ENCODE data around the gene ABCC2. TPM values are rescaled to one million over a fixed set of nuclear protein-coding genes. Genes with fewer than 3 reads are reported as not detected.
"Not testable (repeated sequence)": the region's sequence is repeated elsewhere in the genome, so short reads cannot be mapped to it uniquely, and the experiment has no call there.

ABCC2 gene
- total RNA-seq, 2 experiments from 2014 or later = 0.62 to 1.6 TPM

DNA sequence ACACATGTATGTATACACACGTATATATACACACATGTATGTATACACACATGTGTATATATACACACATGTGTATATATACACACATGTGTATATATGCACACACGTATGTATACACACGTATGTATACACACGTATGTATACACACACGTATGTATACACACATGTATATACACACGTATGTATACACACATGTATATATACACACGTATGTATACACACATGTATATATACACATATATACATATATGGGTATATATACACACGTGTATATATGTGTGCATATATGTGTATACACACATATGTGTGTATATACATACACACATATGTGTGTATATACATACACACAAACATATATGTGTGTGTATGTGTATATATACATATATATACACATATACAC, 31.7 kb downstream of the ABCC2 start:
- no peaks in the 10 kb centered on the region for H3K4me1 Mint-ChIP-seq
- no peaks in the 10 kb centered on the region for H3K27me3 Mint-ChIP-seq
- ATAC-seq = no peak
- no peak for DNase-seq
- H3K4me3 Mint-ChIP-seq = no peak overlapping the region
- intact Hi-C loops (cut with DNase I, micrococcal nuclease) = no loop called here
- H3K9me3 Mint-ChIP-seq (ENCODE audit: low read depth) = peaks cover 1% of the 10 kb centered on the region
- H3K36me3 Mint-ChIP-seq (ENCODE audit: low read depth) = no peaks in the 10 kb centered on the region
- CTCF ChIA-PET = no interaction called here
- POLR2A ChIA-PET = no interaction called here
- H3K27ac Mint-ChIP-seq = no peak overlapping the region

DNA sequence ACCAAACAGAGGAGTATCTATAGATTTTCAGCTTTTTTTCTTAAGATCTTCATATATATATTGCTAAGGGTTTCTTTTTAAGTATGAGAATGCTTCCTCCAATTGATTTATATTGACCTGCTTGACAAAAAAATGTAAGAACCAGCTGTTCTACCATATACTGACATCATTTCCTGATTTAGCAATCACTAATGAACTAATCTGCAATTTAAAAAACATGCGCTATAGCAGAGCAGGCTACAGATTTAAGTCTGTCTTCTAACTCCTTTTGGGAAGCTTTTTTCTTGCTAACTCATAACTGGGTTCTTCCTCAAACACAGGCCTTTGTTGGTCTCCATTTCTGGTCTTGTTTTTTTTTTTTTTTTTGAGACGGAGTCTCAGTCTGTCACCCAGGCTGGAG, 33.2 kb downstream of the ABCC2 start:
- DNase-seq (no peak), ATAC-seq (no peak)
- no peaks in the 10 kb centered on the region for H3K4me1 Mint-ChIP-seq
- ChIA-PET CTCF (no interaction called here), POLR2A (no interaction called here)
- no peak overlapping the region for H3K4me3 Mint-ChIP-seq
- intact Hi-C loops (cut with DNase I, micrococcal nuclease) = no loop called here
- H3K27ac Mint-ChIP-seq = no peak overlapping the region
- no peaks in the 10 kb centered on the region for H3K36me3 Mint-ChIP-seq (ENCODE audit: low read depth)
- H3K9me3 Mint-ChIP-seq (ENCODE audit: low read depth) = peaks cover 1% of the 10 kb centered on the region
- H3K27me3 Mint-ChIP-seq = no peaks in the 10 kb centered on the region

DNA sequence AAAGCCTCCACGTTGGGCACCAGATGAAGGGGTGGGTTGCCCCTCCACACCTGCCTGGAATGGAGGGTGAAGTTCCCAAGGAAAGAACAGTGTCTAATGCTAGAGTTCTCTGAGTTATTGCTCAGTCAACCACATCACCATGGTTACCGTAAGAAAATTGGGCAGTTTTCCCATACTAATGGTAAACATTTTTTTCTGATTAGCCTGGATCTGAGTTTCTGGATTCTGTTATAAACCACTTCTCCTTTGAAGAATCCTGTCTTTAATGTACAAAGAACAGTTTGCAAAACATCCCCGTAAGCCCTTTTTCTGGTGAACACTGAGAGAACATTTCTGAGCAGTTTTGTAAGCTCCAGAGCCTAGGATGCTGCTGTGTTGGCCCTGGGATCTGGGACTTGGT, 45.5 kb downstream of the ABCC2 start:
- ATAC-seq (no peak), DNase-seq (no peak)
- intact Hi-C loops (cut with DNase I, micrococcal nuclease) = no loop called here
- Mint-ChIP-seq H3K4me1 (peaks cover 5% of the 10 kb centered on the region), H3K27me3 (no peaks in the 10 kb centered on the region), H3K9me3 (ENCODE audit: low read depth) (peaks cover 2% of the 10 kb centered on the region), H3K4me3 (no peak overlapping the region), H3K36me3 (ENCODE audit: low read depth) (peaks cover 6% of the 10 kb centered on the region), H3K27ac (no peak overlapping the region)
- POLR2A ChIA-PET = no interaction called here
- CTCF ChIA-PET = interaction anchor here (0.9 to 3.4 kb wide), 5 partner anchors 18 to 220 kb away, joined by 3 to 14 read pairs (median 3); no protein-coding TSS in a partner anchor

DNA sequence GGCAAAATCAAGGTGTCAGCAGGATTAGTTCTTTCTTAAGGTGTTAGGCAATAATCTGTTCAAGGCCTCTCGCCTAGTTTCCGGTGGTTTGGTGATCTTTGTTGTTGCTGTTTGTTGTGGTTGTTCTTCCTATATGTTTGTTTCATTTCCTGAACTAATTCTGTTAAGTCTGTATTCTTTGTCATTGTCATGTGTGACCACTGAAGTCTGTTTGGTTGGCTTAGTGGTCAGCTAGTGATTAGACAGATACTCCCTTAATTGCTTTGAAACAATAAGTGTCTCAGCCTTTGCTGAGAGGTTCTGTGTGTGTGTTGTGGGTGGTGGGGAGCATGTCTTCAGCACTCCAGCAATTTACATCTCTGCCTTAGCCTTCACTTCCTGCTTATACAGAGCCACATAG, 46.0 kb downstream of the ABCC2 start:
- H3K36me3 Mint-ChIP-seq (ENCODE audit: low read depth) = peaks cover 6% of the 10 kb centered on the region
- H3K27me3 Mint-ChIP-seq = no peaks in the 10 kb centered on the region
- no peak overlapping the region for H3K4me3 Mint-ChIP-seq
- no peak overlapping the region for H3K27ac Mint-ChIP-seq
- ChIA-PET POLR2A (no interaction called here), CTCF (interaction anchor here (0.9 to 3.4 kb wide), 5 partner anchors 17 to 221 kb away, joined by 3 to 14 read pairs (median 3); no protein-coding TSS in a partner anchor)
- no peak for ATAC-seq
- DNase-seq = no peak
- peaks cover 5% of the 10 kb centered on the region for H3K4me1 Mint-ChIP-seq
- H3K9me3 Mint-ChIP-seq (ENCODE audit: low read depth) = peaks cover 2% of the 10 kb centered on the region
- intact Hi-C loops (cut with DNase I, micrococcal nuclease) = no loop called here

DNA sequence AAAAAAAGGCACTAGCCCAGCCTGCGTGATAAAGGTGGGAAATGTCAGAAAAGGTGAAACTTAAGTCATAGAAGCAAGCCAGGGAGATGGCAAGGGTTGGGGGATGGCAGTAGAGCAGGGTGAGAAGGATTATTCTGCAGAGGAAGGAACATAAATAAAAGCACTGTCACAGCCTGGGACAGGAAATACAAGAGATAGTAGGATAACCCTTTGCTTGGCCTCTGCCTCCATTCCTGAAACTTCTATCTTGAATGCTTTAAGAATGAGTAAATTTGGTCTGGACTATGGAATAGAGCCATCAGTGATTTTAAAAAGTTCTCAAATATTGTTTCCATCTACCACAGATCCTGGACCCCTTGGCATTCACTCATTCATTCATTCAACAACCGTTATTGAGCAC, 50.0 kb downstream of the ABCC2 start:
- POLR2A ChIA-PET = no interaction called here
- intact Hi-C loops (cut with DNase I, micrococcal nuclease) = no loop called here

DNA sequence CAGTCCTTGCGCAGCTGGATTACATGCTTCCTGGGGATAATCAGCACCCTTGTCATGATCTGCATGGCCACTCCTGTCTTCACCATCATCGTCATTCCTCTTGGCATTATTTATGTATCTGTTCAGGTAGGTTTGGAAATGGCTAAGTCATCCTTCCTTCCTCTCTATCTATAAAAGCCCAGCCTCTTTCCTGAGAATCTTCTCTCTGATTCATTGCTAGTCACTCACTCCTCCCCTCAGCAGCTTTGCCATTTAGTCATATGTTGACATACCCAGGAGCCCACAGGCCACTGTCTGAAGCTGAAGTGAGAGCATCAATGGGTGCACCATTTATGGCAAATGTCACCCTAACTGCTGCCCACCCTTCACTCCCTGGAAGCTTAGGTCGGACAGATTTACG, 52.0 kb downstream of the ABCC2 start:
- no peaks in the 10 kb centered on the region for H3K9me3 Mint-ChIP-seq (ENCODE audit: low read depth)
- H3K36me3 Mint-ChIP-seq (ENCODE audit: low read depth) = no peaks in the 10 kb centered on the region
- H3K27me3 Mint-ChIP-seq = no peaks in the 10 kb centered on the region
- ATAC-seq = peak; percentile 97
- peak; percentile 44 for DNase-seq
- no peak overlapping the region for H3K4me3 Mint-ChIP-seq
- intact Hi-C loops (cut with DNase I, micrococcal nuclease) = no loop called here
- ChIA-PET POLR2A (no interaction called here), CTCF (interaction anchor here (0.7 to 1.4 kb wide), 3 partner anchors 10 to 191 kb away, joined by 3 to 8 read pairs (median 5); no protein-coding TSS in a partner anchor)
- H3K27ac Mint-ChIP-seq = no peak overlapping the region
- peaks cover 4% of the 10 kb centered on the region for H3K4me1 Mint-ChIP-seq

More for the DNA sequence above, 50.0 kb downstream of the ABCC2 start:
- Mint-ChIP-seq H3K4me3 (no peak overlapping the region), H3K36me3 (ENCODE audit: low read depth) (peaks cover 6% of the 10 kb centered on the region), H3K27me3 (no peaks in the 10 kb centered on the region), H3K4me1 (peaks cover 9% of the 10 kb centered on the region), H3K9me3 (ENCODE audit: low read depth) (peaks cover 2% of the 10 kb centered on the region), H3K27ac (no peak overlapping the region)
- ATAC-seq (no peak), DNase-seq (no peak)
- CTCF ChIA-PET = no interaction called here

DNA sequence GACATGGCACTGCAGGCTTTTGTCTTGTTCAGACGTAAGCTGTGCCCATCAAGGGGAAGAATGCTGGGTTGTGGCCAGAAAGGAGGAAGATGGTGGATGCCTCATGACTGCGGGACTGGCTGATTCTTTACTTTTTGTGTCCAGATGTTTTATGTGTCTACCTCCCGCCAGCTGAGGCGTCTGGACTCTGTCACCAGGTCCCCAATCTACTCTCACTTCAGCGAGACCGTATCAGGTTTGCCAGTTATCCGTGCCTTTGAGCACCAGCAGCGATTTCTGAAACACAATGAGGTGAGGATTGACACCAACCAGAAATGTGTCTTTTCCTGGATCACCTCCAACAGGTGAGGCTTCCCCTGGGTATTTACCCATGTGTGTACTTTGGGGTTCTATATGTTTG, 53.5 kb downstream of the ABCC2 start:
- no peaks in the 10 kb centered on the region for H3K9me3 Mint-ChIP-seq (ENCODE audit: low read depth)
- ATAC-seq (no peak), DNase-seq (no peak)
- ChIA-PET POLR2A (no interaction called here), CTCF (interaction anchor here (1.4 kb wide), 1 partner anchor 9 kb away, joined by 5 read pairs; no protein-coding TSS in a partner anchor)
- no peak overlapping the region for H3K27ac Mint-ChIP-seq
- intact Hi-C loops (cut with DNase I, micrococcal nuclease) = no loop called here
- H3K4me1 Mint-ChIP-seq = peaks cover 4% of the 10 kb centered on the region
- no peak overlapping the region for H3K4me3 Mint-ChIP-seq
- no peaks in the 10 kb centered on the region for H3K36me3 Mint-ChIP-seq (ENCODE audit: low read depth)
- no peaks in the 10 kb centered on the region for H3K27me3 Mint-ChIP-seq

DNA sequence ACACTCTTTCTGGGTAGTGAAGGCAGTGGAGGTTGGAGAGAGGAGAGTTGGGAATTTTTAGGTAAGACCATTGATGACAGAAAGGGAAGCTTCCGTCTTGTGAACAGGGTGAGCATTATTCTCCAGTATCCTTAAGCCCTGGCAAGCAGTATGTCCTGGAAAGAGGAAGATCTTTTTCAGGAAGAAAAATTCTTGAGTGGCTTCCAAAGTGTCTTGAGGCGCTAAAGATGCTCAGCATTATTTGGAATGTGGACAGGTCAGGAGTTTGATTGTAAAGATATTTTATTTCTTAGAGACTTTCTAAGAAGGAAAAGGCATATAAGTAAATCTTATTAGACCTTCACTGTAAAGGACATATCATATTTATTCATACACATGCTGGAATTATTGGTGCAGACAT, 54.3 kb downstream of the ABCC2 start:
- POLR2A ChIA-PET = no interaction called here
- H3K4me1 Mint-ChIP-seq = peaks cover 4% of the 10 kb centered on the region

DNA sequence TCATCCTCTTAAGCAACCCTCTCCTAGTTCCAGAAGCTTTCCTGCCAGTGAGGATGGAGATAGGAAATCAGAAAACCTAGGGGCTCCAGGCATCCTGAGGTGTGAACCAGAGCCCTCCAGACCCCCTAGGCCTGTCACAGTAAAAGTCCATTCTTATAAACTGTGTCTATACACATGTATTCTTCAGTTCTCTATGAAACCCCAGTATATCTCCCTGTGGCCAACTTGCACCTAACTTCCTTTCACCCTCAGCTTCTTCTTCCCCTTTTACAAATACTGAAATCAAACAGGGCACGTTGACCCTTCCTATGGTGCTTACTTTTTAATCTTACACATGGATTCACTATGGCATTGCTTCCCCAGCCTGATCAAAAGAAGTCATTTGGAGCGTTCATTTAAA, 58.4 kb downstream of the ABCC2 start:
- H3K4me1 Mint-ChIP-seq; POLR2A ChIA-PET; H3K4me3 Mint-ChIP-seq; DNase-seq; H3K27me3 Mint-ChIP-seq; H3K27ac Mint-ChIP-seq; H3K36me3 Mint-ChIP-seq (ENCODE audit: low read depth); H3K9me3 Mint-ChIP-seq (ENCODE audit: low read depth); ATAC-seq: not testable (repeated sequence)
- CTCF ChIA-PET = interaction anchor here (0.7 kb wide), 1 partner anchor 10 kb away, joined by 3 read pairs; no protein-coding TSS in a partner anchor
- intact Hi-C loops (cut with DNase I, micrococcal nuclease) = loop anchor here in 1 of 2 experiments (10.0 kb wide), 1 partner anchor 594 kb away; no protein-coding TSS in a partner anchor

More for the DNA sequence above, 54.3 kb downstream of the ABCC2 start:
- intact Hi-C loops (cut with DNase I, micrococcal nuclease) = no loop called here
- ATAC-seq (no peak), DNase-seq (no peak)
- Mint-ChIP-seq H3K9me3 (ENCODE audit: low read depth) (no peaks in the 10 kb centered on the region), H3K36me3 (ENCODE audit: low read depth) (no peaks in the 10 kb centered on the region), H3K27ac (no peak overlapping the region), H3K4me3 (no peak overlapping the region), H3K27me3 (no peaks in the 10 kb centered on the region)
- CTCF ChIA-PET = interaction anchor here (1.4 kb wide), 1 partner anchor 9 kb away, joined by 5 read pairs; no protein-coding TSS in a partner anchor

DNA sequence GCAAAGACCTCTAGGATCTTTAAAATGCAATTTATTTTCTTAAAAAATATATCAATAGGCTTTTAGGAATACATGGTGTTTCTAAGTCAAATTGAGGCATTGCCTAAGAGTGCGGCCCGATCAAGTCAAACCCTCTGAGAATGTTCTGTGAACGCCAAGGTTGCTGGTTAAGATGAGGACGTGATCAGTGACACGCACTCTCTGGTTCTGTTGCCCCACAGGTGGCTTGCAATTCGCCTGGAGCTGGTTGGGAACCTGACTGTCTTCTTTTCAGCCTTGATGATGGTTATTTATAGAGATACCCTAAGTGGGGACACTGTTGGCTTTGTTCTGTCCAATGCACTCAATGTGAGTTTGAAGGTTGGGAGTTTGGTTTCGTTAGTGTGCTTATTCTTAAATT, 59.3 kb downstream of the ABCC2 start:
- no peak for ATAC-seq
- Mint-ChIP-seq H3K4me3 (no peak overlapping the region), H3K27me3 (no peaks in the 10 kb centered on the region), H3K27ac (no peak overlapping the region), H3K4me1 (peaks cover 3% of the 10 kb centered on the region), H3K36me3 (ENCODE audit: low read depth) (no peaks in the 10 kb centered on the region), H3K9me3 (ENCODE audit: low read depth) (no peaks in the 10 kb centered on the region)
- ChIA-PET CTCF (interaction anchor here (0.7 kb wide), 1 partner anchor 9 kb away, joined by 3 read pairs; no protein-coding TSS in a partner anchor), POLR2A (no interaction called here)
- intact Hi-C loops (cut with DNase I, micrococcal nuclease) = loop anchor here in 1 of 2 experiments (10.0 kb wide), 1 partner anchor 593 kb away; no protein-coding TSS in a partner anchor
- DNase-seq = no peak

DNA sequence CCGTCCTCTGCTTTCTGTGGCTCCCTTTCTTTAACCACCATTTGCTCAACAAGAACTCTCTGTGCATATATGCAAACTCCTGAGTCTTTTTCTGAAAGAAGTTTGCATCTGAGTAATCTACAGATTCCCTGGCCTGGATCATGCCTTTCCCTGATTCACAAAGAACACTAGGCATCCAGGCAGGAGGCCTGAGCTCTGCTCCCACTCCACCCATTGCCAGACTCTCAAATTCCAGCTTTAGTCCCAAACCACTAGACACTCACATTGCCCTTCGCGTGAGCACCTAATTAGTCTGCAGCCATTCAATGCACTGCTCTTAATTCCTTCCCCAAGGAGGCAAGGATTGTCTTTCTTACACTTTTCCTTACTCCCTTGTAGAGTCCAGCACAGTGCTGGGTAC, 60.9 kb downstream of the ABCC2 start:
- POLR2A ChIA-PET = no interaction called here
- H3K27ac Mint-ChIP-seq = no peak overlapping the region
- H3K4me1 Mint-ChIP-seq = peaks cover 3% of the 10 kb centered on the region

DNA sequence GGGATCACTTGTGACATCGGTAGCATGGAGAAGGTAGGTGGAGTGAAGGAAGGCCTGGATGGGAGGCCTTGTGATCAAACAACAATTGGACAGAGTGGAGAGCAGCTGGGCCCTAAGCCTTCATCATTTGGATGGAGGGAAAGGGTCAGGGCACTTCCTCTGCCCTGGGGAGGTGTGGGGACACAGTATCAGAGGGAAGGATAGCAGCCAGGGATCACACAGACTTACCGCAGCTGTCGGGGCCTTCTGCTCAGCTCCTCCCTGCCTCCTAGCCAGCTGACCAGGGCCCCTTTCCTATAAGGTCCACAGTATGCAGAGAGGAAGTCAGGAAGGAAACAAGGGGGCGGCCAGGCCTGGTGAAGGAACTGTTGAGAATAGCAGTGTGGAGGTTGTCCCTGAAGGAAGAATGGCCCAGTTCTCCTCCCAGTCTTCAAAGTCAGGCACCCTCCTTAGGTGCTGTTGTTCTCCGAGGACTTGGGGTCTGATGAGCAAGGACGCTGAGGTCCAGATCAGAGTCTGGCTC, 62.1 kb downstream of the ABCC2 start:
- no peak for ATAC-seq
- CTCF ChIA-PET = interaction anchor here (0.6 to 4.4 kb wide), 10 partner anchors 8 to 203 kb away, joined by 3 to 131 read pairs (median 6); no protein-coding TSS in a partner anchor
- H3K4me1 Mint-ChIP-seq = peaks cover 3% of the 10 kb centered on the region
- H3K4me3 Mint-ChIP-seq = no peak overlapping the region
- no peak for DNase-seq
- no peak overlapping the region for H3K27ac Mint-ChIP-seq
- POLR2A ChIA-PET = no interaction called here
- intact Hi-C loops (cut with DNase I, micrococcal nuclease) = loop anchor here in 1 of 2 experiments (10.0 kb wide), 1 partner anchor 590 kb away; no protein-coding TSS in a partner anchor
- no peaks in the 10 kb centered on the region for H3K36me3 Mint-ChIP-seq (ENCODE audit: low read depth)
- no peaks in the 10 kb centered on the region for H3K9me3 Mint-ChIP-seq (ENCODE audit: low read depth)
- H3K27me3 Mint-ChIP-seq = no peaks in the 10 kb centered on the region

More for the DNA sequence above, 60.9 kb downstream of the ABCC2 start:
- CTCF ChIA-PET = interaction anchor here (4.4 kb wide), 1 partner anchor 204 kb away, joined by 131 read pairs; no protein-coding TSS in a partner anchor
- Mint-ChIP-seq H3K4me3 (no peak overlapping the region), H3K36me3 (ENCODE audit: low read depth) (no peaks in the 10 kb centered on the region), H3K9me3 (ENCODE audit: low read depth) (no peaks in the 10 kb centered on the region), H3K27me3 (no peaks in the 10 kb centered on the region)
- DNase-seq (no peak), ATAC-seq (no peak)
- intact Hi-C loops (cut with DNase I, micrococcal nuclease) = loop anchor here in 1 of 2 experiments (10.0 kb wide), 1 partner anchor 591 kb away; no protein-coding TSS in a partner anchor
